GM21576 (cell line): ENCODE results near the gene SPATS2L.

Experiments used
- ATAC-seq: cut with Tn5 transposase; IDR thresholded peaks from one replicate; pipeline ENCODE4 v1.9.1; 2021; ENCODE audit warnings: mild to moderate bottlenecking, moderate library complexity; ENCODE audit not compliant: unreplicated experiment

SPATS2L gene, protein sequence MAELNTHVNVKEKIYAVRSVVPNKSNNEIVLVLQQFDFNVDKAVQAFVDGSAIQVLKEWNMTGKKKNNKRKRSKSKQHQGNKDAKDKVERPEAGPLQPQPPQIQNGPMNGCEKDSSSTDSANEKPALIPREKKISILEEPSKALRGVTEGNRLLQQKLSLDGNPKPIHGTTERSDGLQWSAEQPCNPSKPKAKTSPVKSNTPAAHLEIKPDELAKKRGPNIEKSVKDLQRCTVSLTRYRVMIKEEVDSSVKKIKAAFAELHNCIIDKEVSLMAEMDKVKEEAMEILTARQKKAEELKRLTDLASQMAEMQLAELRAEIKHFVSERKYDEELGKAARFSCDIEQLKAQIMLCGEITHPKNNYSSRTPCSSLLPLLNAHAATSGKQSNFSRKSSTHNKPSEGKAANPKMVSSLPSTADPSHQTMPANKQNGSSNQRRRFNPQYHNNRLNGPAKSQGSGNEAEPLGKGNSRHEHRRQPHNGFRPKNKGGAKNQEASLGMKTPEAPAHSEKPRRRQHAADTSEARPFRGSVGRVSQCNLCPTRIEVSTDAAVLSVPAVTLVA

GRCh38 chr2:200306196-200306930 is at the start of gene SPATS2L:
TSS of gene SPATS2L (plus strand) at chr2:200306693. CDS start at chr2:200389245, 82,552 bp downstream.
- peak; percentile 52 for ATAC-seq

DNA sequence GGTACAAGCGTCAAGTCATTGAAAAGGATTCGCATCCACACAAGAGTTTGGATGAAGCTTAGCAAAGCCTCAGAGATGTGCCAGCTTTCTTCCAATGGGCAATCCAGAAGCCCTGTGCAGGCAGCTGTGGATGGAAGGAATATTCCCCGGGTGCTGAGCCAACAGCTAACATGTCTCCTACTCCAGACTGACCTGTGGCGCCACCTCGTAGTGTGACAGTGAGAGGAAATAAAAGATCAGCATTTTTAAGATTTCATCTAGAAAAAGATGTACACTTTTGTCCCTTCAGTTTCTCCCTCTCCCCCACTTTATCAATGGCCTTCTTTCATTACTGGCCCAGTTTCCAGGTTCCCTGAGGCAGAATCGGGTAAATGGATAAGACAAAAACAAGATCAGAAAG is 48.9 kb upstream of the SPATS2L start:
- no peak for ATAC-seq

DNA sequence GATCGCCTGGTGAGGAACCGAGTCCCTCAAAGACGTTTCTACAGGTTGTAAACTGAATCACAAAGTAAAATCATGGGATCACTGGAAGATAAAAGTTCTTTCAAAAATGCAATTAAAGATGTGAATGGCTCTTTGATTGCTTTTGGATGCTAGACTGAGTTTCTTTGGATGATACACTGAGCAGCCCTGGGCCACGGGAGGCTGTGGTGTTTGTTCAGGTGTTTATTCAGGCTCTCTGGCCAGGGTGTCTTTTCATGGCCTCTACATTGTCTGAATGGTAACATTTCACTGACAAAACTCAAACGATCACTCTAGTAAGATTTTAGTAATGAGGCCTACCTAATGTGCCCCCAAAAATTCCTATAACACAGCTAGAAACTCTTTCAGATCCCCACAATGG is 48.4 kb upstream of the SPATS2L start:
- no peak for ATAC-seq

- ATAC-seq, result no peak
These were observed 47.5 kb upstream of the SPATS2L start for GRCh38 chr2:200258881-200259576.

- ATAC-seq, result no peak
These were observed 46.9 kb upstream of the SPATS2L start for GRCh38 chr2:200259577-200259957.

GRCh38 chr2:200262047-200262446 is 44.4 kb upstream of the SPATS2L start:
- ATAC-seq, result no peak

- no peak for ATAC-seq
These were observed 43.2 kb upstream of the SPATS2L start for GRCh38 chr2:200263279-200263678.

DNA sequence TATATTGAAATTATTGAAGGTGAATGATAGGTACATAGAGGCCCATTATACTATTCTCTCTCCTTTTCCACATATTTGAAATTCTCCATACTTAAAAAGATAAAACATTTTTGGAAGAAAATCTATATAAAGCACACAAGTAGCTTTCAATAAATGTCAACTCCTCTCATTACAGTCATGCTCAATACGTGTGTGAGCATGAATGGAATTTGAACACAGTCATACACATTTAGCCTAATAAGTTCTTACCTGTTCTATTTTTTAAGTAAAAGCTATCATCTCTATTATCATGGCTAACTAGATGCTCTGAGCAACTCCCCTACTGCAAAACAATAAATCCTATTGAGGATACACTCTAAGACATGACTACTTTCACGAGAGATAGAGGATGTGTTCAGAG is 41.9 kb upstream of the SPATS2L start:
- no peak for ATAC-seq

DNA sequence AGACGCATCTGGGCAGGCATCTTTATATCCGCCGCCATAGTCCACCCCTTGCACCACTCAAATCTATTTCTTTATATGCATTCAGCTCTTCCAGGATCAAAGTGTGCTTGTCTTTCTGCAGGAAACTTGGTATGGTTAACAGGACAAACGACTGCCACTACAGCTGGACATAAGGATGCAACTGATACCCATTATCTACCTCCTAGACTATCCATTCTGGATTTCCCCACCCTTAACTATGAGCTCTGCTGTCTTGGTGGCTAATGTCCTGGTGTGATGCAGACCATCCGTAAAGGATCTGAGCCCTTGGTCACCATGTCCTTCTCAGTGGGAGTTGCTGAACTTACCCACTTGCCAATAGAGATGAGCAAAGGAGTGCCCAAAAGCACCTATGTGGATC is 40.1 kb upstream of the SPATS2L start:
- ATAC-seq, result no peak

GRCh38 chr2:200267350-200267749 is 39.1 kb upstream of the SPATS2L start:
- no peak for ATAC-seq

GRCh38 chr2:200270732-200271131 is 35.8 kb upstream of the SPATS2L start:
- no peak for ATAC-seq

DNA sequence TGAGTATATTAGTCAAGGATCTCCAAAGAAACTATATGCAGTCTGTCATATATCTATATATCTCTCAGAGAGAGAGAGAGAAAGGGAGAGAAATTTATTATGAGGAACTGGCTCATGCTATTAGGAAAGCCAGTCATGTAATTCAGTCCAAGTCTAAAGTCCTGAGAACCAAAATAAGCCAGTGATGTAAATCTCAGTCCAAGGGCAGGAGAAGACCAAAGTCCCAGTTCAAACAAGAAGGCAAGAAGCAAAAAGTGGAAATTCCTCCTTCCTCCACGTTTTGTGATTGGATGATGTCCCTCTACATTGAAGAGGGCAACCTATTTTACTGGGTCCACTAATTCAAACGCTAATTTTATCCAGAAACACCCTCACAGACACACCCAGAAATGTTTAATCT is 34.2 kb upstream of the SPATS2L start:
- no peak for ATAC-seq

GRCh38 chr2:200274116-200275075 is 32.1 kb upstream of the SPATS2L start:
- no peak for ATAC-seq

DNA sequence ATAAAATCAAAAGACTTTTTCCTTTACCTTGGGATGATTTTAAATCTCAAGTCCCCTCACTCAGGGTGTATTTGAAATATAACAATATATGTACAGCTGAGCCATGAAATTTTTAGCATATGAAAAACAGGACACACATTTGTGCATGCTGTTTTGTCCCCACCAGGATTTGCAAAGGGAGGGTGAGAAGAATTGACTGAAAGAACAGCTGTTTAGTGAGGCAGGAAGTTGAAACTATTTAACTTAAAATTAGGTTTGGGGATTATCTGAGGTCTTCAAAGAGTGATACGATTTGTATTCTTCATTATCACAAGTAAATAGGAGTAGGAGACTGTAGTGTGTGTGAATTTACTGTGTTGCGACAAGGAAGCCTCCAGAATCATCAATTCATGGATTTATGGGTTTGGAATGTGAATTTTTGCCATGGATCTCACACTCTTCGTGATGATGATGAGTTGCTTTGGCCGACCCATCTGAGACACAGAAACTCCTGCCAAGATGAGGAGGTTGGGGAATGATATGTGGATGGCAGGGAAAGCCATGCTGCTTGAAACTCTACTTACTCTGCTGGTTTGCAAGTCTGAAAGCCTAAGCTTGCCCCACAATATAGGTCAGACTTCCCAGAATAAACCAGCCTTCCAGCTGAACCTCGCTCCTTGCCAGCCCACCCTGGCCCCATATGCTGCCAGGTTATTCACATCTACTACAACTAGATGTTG is 31.0 kb upstream of the SPATS2L start:
- no peak for ATAC-seq

DNA sequence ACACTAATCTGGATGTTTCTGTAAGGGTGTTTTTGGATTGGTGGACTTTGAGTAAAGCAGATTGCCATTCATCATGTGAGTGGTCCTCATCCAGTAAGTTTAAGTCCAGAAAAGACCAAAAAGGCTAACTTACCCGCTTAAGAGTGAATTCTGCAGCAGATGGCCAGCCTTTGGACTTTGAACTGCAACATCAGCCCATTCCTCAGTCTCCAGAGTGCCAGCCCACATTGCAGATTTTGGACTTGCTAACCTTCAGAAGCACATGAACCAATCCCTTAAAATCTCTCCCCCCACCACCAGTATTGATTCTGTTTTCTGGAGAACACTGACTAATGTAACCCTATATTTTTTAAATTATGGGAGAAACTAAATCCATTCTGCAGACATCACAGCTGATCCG is 30.0 kb upstream of the SPATS2L start:
- no peak for ATAC-seq

DNA sequence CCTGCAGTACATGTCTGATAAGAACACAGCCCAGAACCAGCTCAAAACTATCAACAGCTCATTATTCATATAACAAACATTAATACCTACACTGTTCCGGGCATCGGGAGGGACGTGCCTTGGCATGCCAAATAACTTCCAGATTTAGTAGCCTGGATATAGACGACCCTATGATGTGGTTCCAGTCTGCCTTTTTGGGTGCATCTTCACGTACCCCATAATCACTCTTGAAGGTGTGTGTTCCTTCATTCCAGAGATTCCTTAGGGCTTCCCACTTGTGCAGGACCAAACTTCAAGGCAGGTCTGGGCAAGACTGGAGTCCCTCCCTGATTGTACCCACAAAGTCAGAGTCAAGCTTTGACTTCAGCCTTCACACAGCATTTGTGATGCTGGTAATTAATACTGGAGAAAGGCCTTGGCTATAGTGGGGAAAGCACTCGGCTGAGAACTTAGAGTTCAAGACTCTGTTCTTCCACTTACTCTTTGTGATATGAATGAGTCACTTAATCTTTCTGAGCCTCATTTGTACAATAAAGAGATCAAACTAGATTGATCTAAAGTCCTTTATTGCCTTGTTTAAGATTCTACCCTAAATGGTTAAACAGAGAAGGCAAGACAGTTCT is 27.7 kb upstream of the SPATS2L start:
- ATAC-seq, result no peak

DNA sequence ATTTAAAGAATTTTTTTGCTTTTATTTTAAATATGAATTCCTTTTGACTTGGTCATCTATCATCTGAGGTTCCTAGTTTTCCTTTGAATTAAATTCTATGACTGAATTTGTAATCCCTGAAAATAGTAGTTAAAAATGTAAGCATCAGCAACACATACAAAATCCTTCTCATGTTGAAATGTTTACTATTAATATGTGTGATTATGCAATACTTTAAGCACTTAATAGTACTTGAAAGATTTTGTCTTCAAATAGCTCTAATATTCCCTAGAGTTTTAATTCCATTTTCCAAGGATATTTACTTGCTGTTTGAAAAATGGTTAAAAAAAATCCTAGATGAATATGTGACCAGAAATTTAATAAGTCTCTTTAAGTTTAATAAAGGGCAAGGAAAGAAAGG is 26.6 kb upstream of the SPATS2L start:
- no peak for ATAC-seq

GRCh38 chr2:200286578-200286977 is 19.9 kb upstream of the SPATS2L start:
- no peak for ATAC-seq
